ENCODE data around the gene CHODL.

GRCh38 chr21:18252256-18252655 lies 7.6 kb downstream of the CHODL start:
- TF ChIP-seq CTCF (IDR thresholded peaks at IDR 0.05) (no peak), POLR2A (IDR thresholded peaks at IDR 0.05) (no peak)
